SK-N-SH treated with all-trans-retinoic acid at 6 μM for 48 hours (cell line): ENCODE data around the gene ULK4.

Experiments
- ATAC-seq: fragments of 200-7000 bp; cut with Tn5 transposase; 3 replicates; pipeline ENCODE4 v1.9.1; 2020; ENCODE audit warnings: mild to moderate bottlenecking, moderate library complexity
- BACH2 ChIP-seq: fragments of 250-450 bp; sonication (Bioruptor Pico); IDR thresholded peaks from 2 replicates; pipeline ENCODE4 v1.9.0; 2021; ENCODE audit warnings: mild to moderate bottlenecking, borderline replicate concordance
- CSDC2 ChIP-seq: fragments of 250-450 bp; sonication (Bioruptor Pico); IDR thresholded peaks from 2 replicates; pipeline ENCODE4 v1.5.0; 2020; ENCODE audit warnings: mild to moderate bottlenecking, moderate library complexity
- CSRNP3 ChIP-seq: fragments of 250-450 bp; sonication (Bioruptor Pico); IDR thresholded peaks from 2 replicates; pipeline ENCODE4 v1.5.1; 2021; ENCODE audit warnings: mild to moderate bottlenecking, moderate library complexity
- ESRRG ChIP-seq: fragments of 250-450 bp; sonication (Bioruptor Pico); IDR thresholded peaks from 2 replicates; pipeline ENCODE4 v1.6.1; 2021; ENCODE audit warnings: mild to moderate bottlenecking
- GLIS3 ChIP-seq: fragments of 250-450 bp; sonication (Bioruptor Pico); IDR thresholded peaks from 2 replicates; pipeline ENCODE4 v1.5.0; 2020; ENCODE audit warnings: mild to moderate bottlenecking, moderate library complexity
- PPARA ChIP-seq: fragments of 250-450 bp; sonication (Bioruptor Pico); IDR thresholded peaks from 2 replicates; pipeline ENCODE4 v1.5.0; 2020; ENCODE audit warnings: mild to moderate bottlenecking, borderline replicate concordance
- RARB ChIP-seq: fragments of 250-450 bp; sonication (Bioruptor Pico); IDR thresholded peaks from 2 replicates; pipeline ENCODE4 v1.8.0; 2021; ENCODE audit warnings: mild to moderate bottlenecking, moderate library complexity
- TCF4 ChIP-seq: fragments of 250-450 bp; sonication (Bioruptor Pico); IDR thresholded peaks from 2 replicates; pipeline ENCODE4 v1.8.0; 2021; ENCODE audit warnings: mild to moderate bottlenecking, moderate library complexity, borderline replicate concordance
- TOX ChIP-seq: fragments of 250-450 bp; sonication (Bioruptor Pico); IDR thresholded peaks from 2 replicates; pipeline ENCODE4 v1.8.0; 2021; ENCODE audit warnings: mild to moderate bottlenecking, moderate library complexity, borderline replicate concordance
- TSHZ2 ChIP-seq: fragments of 250-450 bp; sonication (Bioruptor Pico); IDR thresholded peaks from 2 replicates; pipeline ENCODE4 v1.5.0; 2020; ENCODE audit warnings: mild to moderate bottlenecking, moderate library complexity
- ZC3H10 ChIP-seq: fragments of 250-450 bp; sonication (Bioruptor Pico); IDR thresholded peaks from 2 replicates; pipeline ENCODE4 v1.5.1; 2021; ENCODE audit warnings: mild to moderate bottlenecking, moderate library complexity
- ZFP3 ChIP-seq: fragments of 250-450 bp; sonication (Bioruptor Pico); IDR thresholded peaks from 2 replicates; pipeline ENCODE4 v1.5.0; 2020; ENCODE audit warnings: mild to moderate bottlenecking, moderate library complexity
- ZFP30 ChIP-seq: fragments of 450-650 bp; formaldehyde crosslinking; IDR thresholded peaks from 2 replicates; pipeline ENCODE4 v1.5.0; 2022; ENCODE audit warnings: mild to moderate bottlenecking, moderate library complexity
- ZNF565 ChIP-seq: fragments of 450-650 bp; formaldehyde crosslinking; conservative IDR thresholded peaks from 2 replicates; pipeline ENCODE4 v1.5.0; 2020; ENCODE audit warnings: low read depth, mild to moderate bottlenecking, moderate library complexity
- ZNF8 ChIP-seq: fragments of 450-650 bp; formaldehyde crosslinking; IDR thresholded peaks from 2 replicates; pipeline ENCODE4 v1.5.0; 2020; ENCODE audit warnings: mild to moderate bottlenecking, moderate library complexity
- TF ChIP-seq, protein P1 (sequence below): fragments of 250-450 bp; sonication (Bioruptor Pico); IDR thresholded peaks from 2 replicates; pipeline ENCODE4 v1.5.1; 2020; ENCODE audit warnings: low read depth, mild to moderate bottlenecking, moderate library complexity
- TF ChIP-seq, protein P2 (sequence below): fragments of 250-450 bp; sonication (Bioruptor Pico); IDR thresholded peaks from 2 replicates; pipeline ENCODE4 v1.8.0; 2020; ENCODE audit warnings: mild to moderate bottlenecking, moderate library complexity, borderline replicate concordance
- TF ChIP-seq, protein P3 (sequence below): fragments of 250-450 bp; sonication (Bioruptor Pico); IDR thresholded peaks from 2 replicates; pipeline ENCODE4 v1.8.0; 2021; ENCODE audit warnings: low read depth, mild to moderate bottlenecking, moderate library complexity, borderline replicate concordance

ULK4 gene

GRCh38 chr3:41854956-41855355, 106.9 kb downstream of the ULK4 start:
- ATAC-seq, result no peak
- TF ChIP-seq ZC3H10 (CRISPR knock-in tag) (no peak), TOX (CRISPR knock-in tag) (no peak), ZFP30 (CRISPR knock-in tag) (no peak), TCF4 (CRISPR knock-in tag) (no peak), CSRNP3 (CRISPR knock-in tag) (no peak), BACH2 (CRISPR knock-in tag) (no peak), GLIS3 (no peak), ZNF565 (CRISPR knock-in tag) (no peak)
- TF ChIP-seq, protein P1, sequence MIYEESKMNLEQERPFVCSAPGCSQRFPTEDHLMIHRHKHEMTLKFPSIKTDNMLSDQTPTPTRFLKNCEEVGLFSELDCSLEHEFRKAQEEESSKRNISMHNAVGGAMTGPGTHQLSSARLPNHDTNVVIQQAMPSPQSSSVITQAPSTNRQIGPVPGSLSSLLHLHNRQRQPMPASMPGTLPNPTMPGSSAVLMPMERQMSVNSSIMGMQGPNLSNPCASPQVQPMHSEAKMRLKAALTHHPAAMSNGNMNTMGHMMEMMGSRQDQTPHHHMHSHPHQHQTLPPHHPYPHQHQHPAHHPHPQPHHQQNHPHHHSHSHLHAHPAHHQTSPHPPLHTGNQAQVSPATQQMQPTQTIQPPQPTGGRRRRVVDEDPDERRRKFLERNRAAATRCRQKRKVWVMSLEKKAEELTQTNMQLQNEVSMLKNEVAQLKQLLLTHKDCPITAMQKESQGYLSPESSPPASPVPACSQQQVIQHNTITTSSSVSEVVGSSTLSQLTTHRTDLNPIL, result no peak
- TF ChIP-seq, protein P2, sequence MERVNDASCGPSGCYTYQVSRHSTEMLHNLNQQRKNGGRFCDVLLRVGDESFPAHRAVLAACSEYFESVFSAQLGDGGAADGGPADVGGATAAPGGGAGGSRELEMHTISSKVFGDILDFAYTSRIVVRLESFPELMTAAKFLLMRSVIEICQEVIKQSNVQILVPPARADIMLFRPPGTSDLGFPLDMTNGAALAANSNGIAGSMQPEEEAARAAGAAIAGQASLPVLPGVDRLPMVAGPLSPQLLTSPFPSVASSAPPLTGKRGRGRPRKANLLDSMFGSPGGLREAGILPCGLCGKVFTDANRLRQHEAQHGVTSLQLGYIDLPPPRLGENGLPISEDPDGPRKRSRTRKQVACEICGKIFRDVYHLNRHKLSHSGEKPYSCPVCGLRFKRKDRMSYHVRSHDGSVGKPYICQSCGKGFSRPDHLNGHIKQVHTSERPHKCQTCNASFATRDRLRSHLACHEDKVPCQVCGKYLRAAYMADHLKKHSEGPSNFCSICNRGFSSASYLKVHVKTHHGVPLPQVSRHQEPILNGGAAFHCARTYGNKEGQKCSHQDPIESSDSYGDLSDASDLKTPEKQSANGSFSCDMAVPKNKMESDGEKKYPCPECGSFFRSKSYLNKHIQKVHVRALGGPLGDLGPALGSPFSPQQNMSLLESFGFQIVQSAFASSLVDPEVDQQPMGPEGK (CRISPR knock-in tag), result no peak
- TF ChIP-seq, protein P3, sequence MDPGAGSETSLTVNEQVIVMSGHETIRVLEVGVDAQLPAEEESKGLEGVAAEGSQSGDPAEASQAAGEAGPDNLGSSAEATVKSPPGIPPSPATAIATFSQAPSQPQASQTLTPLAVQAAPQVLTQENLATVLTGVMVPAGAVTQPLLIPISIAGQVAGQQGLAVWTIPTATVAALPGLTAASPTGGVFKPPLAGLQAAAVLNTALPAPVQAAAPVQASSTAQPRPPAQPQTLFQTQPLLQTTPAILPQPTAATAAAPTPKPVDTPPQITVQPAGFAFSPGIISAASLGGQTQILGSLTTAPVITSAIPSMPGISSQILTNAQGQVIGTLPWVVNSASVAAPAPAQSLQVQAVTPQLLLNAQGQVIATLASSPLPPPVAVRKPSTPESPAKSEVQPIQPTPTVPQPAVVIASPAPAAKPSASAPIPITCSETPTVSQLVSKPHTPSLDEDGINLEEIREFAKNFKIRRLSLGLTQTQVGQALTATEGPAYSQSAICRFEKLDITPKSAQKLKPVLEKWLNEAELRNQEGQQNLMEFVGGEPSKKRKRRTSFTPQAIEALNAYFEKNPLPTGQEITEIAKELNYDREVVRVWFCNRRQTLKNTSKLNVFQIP, result no peak

DNA sequence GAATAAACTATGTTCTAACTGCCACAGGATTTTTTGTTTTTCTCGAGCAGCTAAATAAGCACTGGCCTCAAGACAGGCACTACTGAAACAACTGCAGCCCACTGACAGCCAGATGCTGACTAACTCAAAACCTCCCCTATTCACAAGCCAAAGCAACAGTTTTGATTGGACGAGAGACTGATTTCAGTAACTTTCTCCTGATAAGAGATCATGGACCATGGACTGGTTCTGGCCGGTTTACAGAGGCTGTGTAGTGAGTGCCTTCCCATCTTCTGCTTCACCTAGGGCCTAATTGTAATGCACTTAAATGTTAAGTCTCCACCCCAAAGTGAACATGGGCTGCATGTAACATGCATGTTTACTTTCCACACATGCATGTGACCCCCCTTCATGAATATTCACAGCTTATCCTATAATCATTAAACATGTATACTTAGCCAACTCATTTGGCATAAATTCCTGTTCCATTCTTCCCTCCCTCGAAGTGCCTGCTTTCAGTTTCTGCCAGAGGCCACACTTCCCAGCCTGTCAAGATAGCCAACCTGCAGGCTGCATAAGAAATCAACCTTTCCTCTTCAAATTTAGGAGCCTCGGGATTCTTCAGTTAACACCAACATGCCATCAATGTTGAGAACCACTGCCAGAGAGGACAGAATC, 108.2 kb downstream of the ULK4 start:
- no peak for ATAC-seq
- TF ChIP-seq ZFP30 (CRISPR knock-in tag), result no peak
- TF ChIP-seq, protein P2 (CRISPR knock-in tag), result no peak
- TF ChIP-seq ZFP3 (CRISPR knock-in tag), result no peak
- TF ChIP-seq TCF4 (CRISPR knock-in tag), result no peak
- TF ChIP-seq TSHZ2 (CRISPR knock-in tag), result no peak
- no peak for TF ChIP-seq CSDC2
- no peak for TF ChIP-seq ESRRG (CRISPR knock-in tag)
- TF ChIP-seq ZNF565 (CRISPR knock-in tag), result no peak
- TF ChIP-seq TOX (CRISPR knock-in tag), result no peak

- no peak for ATAC-seq
- TF ChIP-seq RARB (CRISPR knock-in tag) (no peak), ZFP3 (CRISPR knock-in tag) (no peak), ZNF8 (CRISPR knock-in tag) (no peak), PPARA (no peak), GLIS3 (no peak), ESRRG (CRISPR knock-in tag) (no peak)
- TF ChIP-seq, protein P2 (CRISPR knock-in tag), result no peak
- TF ChIP-seq, protein P1, result no peak
Observed at GRCh38 chr3:41848753-41849574, 112.9 kb downstream of the ULK4 start.
